SK-N-SH (cell line): ENCODE measurements around the gene PXDC1. TPM values are rescaled to one million over a fixed set of nuclear protein-coding genes. Genes with fewer than 3 reads are reported as not detected.

Experiments used
- CTCF ChIA-PET: fragments of 300-600, 350-600 bp; formaldehyde crosslinking; extraction: SDS; loops from one replicate; lab custom pipeline; 2021; lab: Yijun Ruan, JAX
- POLR2A ChIA-PET: fragments of 350-600 bp; sonication (Branson Sonifier 250); formaldehyde crosslinking; extraction: SDS; loops from one replicate; lab custom pipeline; 2020; ENCODE audit warnings: antibody characterized with exemption, inconsistent platforms; lab: Yijun Ruan, JAX
- DNase-seq: peaks from one replicate; pipeline ENCODE4 v3.0.0; 2012
- H2AFZ ChIP-seq: fragments of 200-600 bp; sonication (generic); 2 replicates; pipeline ENCODE4 v1.8.1; 2016; ENCODE audit warnings: antibody characterized with exemption, mild to moderate bottlenecking, low read depth
- H3F3A ChIP-seq: fragments of 200-600 bp; sonication (generic); replicated peaks from 2 replicates; pipeline ENCODE3; 2016; ENCODE audit warnings: antibody characterized with exemption, mild to moderate bottlenecking; ENCODE audit not compliant: insufficient read depth
- H3K27ac ChIP-seq, 2 experiments: fragments of 200-500 bp in 1 of 2; fragments of 200-600 bp in 1 of 2; sonication (Bioruptor generic) in 1 of 2; sonication (generic), shearing (Covaris generic) in 1 of 2; 2 replicates each; pipeline versions ENCODE4 v1.5.1 to v1.6.1; 2014 to 2016; ENCODE audit warnings: low read depth in 2 of 2, inconsistent platforms in 1 of 2, low read length in 1 of 2, mild to moderate bottlenecking in 1 of 2, mixed read lengths in 1 of 2
- H3K27me3 ChIP-seq: fragments of 200-600 bp; sonication (generic), shearing (Covaris generic); 2 replicates; pipeline ENCODE4 v1.6.1; 2016; ENCODE audit warnings: mixed run types; ENCODE audit not compliant: insufficient read depth
- H3K36me3 ChIP-seq, 2 experiments: fragments of 200-500 bp in 1 of 2; fragments of 200-600 bp in 1 of 2; sonication (Bioruptor generic) in 1 of 2; sonication (generic) in 1 of 2; replicated peaks in 1 of 2; 2 replicates each; pipeline versions ENCODE3 to v1.5.1; 2014 to 2016; ENCODE audit warnings: low read length in 1 of 2, mild to moderate bottlenecking in 1 of 2; ENCODE audit not compliant: insufficient read depth in 2 of 2, control insufficient read depth in 1 of 2
- H3K4me1 ChIP-seq, 2 experiments: fragments of 200-500 bp in 1 of 2; fragments of 200-600 bp in 1 of 2; sonication (Bioruptor generic) in 1 of 2; sonication (generic), shearing (Covaris generic) in 1 of 2; 2 replicates each; pipeline versions ENCODE4 v1.5.1 to v1.6.1; 2014 to 2016; ENCODE audit warnings: low read depth in 1 of 2, low read length in 1 of 2, mixed run types in 1 of 2; ENCODE audit not compliant: insufficient read depth in 2 of 2, control insufficient read depth in 1 of 2
- H3K4me2 ChIP-seq: fragments of 200-600 bp; sonication (generic), shearing (Covaris generic); 2 replicates; pipeline ENCODE4 v1.6.1; 2017; ENCODE audit warnings: mixed run types
- H3K4me3 ChIP-seq, 2 experiments: fragments of 200-500 bp in 1 of 2; fragments of 200-600 bp in 1 of 2; sonication (Bioruptor generic) in 1 of 2; sonication (generic), shearing (Covaris generic) in 1 of 2; 2 replicates each; pipeline versions ENCODE4 v1.5.1 to v1.8.1; 2014 to 2016; ENCODE audit warnings: low read depth in 2 of 2, inconsistent platforms in 1 of 2, low read length in 1 of 2, mild to moderate bottlenecking in 1 of 2, mixed read lengths in 1 of 2, moderate library complexity in 1 of 2
- H3K79me2 ChIP-seq: fragments of 200-600 bp; sonication (generic); 2 replicates; pipeline ENCODE4 v1.8.1; 2017; ENCODE audit warnings: mild to moderate bottlenecking; ENCODE audit not compliant: insufficient read depth
- H3K9ac ChIP-seq: fragments of 200-600 bp; sonication (generic); 2 replicates; pipeline ENCODE4 v1.6.1; 2017; ENCODE audit warnings: mixed run types
- H3K9me2 ChIP-seq: fragments of 200-600 bp; sonication (generic); 2 replicates; pipeline ENCODE4 v1.6.1; 2017; ENCODE audit warnings: mixed run types
- H3K9me3 ChIP-seq: fragments of 200-600 bp; sonication (generic); 2 replicates; pipeline ENCODE4 v1.6.1; 2017; ENCODE audit warnings: mixed run types, mild to moderate bottlenecking, moderate library complexity
- H4K20me1 ChIP-seq: fragments of 200-600 bp; sonication (generic); 2 replicates; pipeline ENCODE4 v1.6.1; 2017; ENCODE audit warnings: mild to moderate bottlenecking, mixed run types; ENCODE audit not compliant: insufficient read depth
- EP300 ChIP-seq, 2 experiments: IDR thresholded peaks; 2 replicates each; pipeline versions ENCODE4 v1.4.0 to v1.6.1; 2012; ENCODE audit warnings: borderline replicate concordance in 1 of 2, low read depth in 1 of 2, low read length in 1 of 2
- FOXJ3 ChIP-seq: sonication (generic); formaldehyde crosslinking; IDR thresholded peaks from 2 replicates; pipeline ENCODE4 v1.5.1; 2020; ENCODE audit warnings: mild to moderate bottlenecking, missing genetic modification reagents
- GATA2 ChIP-seq: sonication (generic); formaldehyde crosslinking; IDR thresholded peaks from 2 replicates; pipeline ENCODE4 v1.5.0; 2020; ENCODE audit warnings: mild to moderate bottlenecking, missing genetic modification reagents
- MAX ChIP-seq: IDR thresholded peaks from 2 replicates; pipeline ENCODE4 v1.4.0; 2012; ENCODE audit warnings: low read depth
- MXI1 ChIP-seq: IDR thresholded peaks from 2 replicates; pipeline ENCODE4 v1.6.1; 2012; ENCODE audit warnings: mild to moderate bottlenecking, low read depth, low read length, improper control_type of control experiment
- PBX3 ChIP-seq: IDR thresholded peaks from 2 replicates; pipeline ENCODE4; 2012
- RCOR1 ChIP-seq: fragments of 150-350 bp; IDR thresholded peaks from 2 replicates; pipeline ENCODE4 v1.6.1; 2017; ENCODE audit warnings: antibody characterized with exemption, low read length
- REST ChIP-seq: IDR thresholded peaks from 2 replicates; pipeline ENCODE4 v1.6.1; 2012; ENCODE audit warnings: mild to moderate bottlenecking, low read depth, low read length, moderate library complexity
- RFX5 ChIP-seq: IDR thresholded peaks from 2 replicates; pipeline ENCODE4 v1.6.1; 2012; ENCODE audit warnings: mild to moderate bottlenecking, improper control_type of control experiment, low read length
- RXRA ChIP-seq: IDR thresholded peaks from 2 replicates; pipeline ENCODE4 v1.4.0; 2012; ENCODE audit warnings: low read depth, mild to moderate bottlenecking, borderline replicate concordance
- SIN3A ChIP-seq: IDR thresholded peaks from 2 replicates; pipeline ENCODE4 v1.6.1; 2012; ENCODE audit warnings: low read depth, mild to moderate bottlenecking, low read length, moderate library complexity, borderline replicate concordance
- SMC3 ChIP-seq: IDR thresholded peaks from 2 replicates; pipeline ENCODE4 v1.6.1; 2012; ENCODE audit warnings: low read depth, low read length, improper control_type of control experiment
- TCF12 ChIP-seq: IDR thresholded peaks from 2 replicates; pipeline ENCODE4 v1.4.0; 2012
- USF1 ChIP-seq: IDR thresholded peaks from 2 replicates; pipeline ENCODE4 v1.4.0; 2012; ENCODE audit warnings: low read depth, borderline replicate concordance
- YY1 ChIP-seq: IDR thresholded peaks from 2 replicates; pipeline ENCODE4 v1.4.0; 2012; ENCODE audit warnings: low read depth, mild to moderate bottlenecking
- ZBTB33 ChIP-seq: IDR thresholded peaks from 2 replicates; pipeline ENCODE4 v1.4.0; 2012; ENCODE audit warnings: low read depth, borderline replicate concordance
- whole genome bisulfite sequencing: methylation state at CpG from one replicate; pipeline ENCODE4 v1.1.6; 2017; ENCODE audit warnings: low lambda C conversion rate; 5-methylcytosine and 5-hydroxymethylcytosine counted together
- polyA plus RNA-seq, 3 experiments: library from polyadenylated mRNA; depleted of rRNA; stranded (reverse); fragments of >200 nt; gene quantifications; 2 replicates each; pipeline ENCODE4 v1.2.3, GENCODE V29; 2012

The PXDC1 gene
- polyA plus RNA-seq, 1 of the 3 experiments (the other 2 are of a cell fraction), result 14.1 TPM

- no peaks in the 10 kb centered on the region for H3K79me2 ChIP-seq
- no peaks in the 10 kb centered on the region for H3K36me3 ChIP-seq
- H3F3A ChIP-seq, result peaks cover 3% of the 10 kb centered on the region
- no peak overlapping the region for H3K4me2 ChIP-seq
- no peak for TF ChIP-seq PBX3
- no peak for TF ChIP-seq RCOR1
- TF ChIP-seq RXRA, result no peak
- WGBS, result 73% methylated on average over 8 of the region's 8 CpGs
- H3K27ac ChIP-seq, result no peak overlapping the region
- DNase-seq, result no peak
- no peaks in the 10 kb centered on the region for H3K9me2 ChIP-seq
- H2AFZ ChIP-seq, result no peak overlapping the region
- ChIA-PET CTCF (interaction anchor here (0.6 to 1.3 kb wide), 3 partner anchors 57 to 218 kb away, joined by 3 to 5 read pairs (median 3); no protein-coding TSS in a partner anchor), POLR2A (no interaction called here)
- H3K4me3 ChIP-seq, result no peak overlapping the region
- no peak overlapping the region for H3K9ac ChIP-seq
- H4K20me1 ChIP-seq, result no peaks in the 10 kb centered on the region
- H3K9me3 ChIP-seq, result no peaks in the 10 kb centered on the region
- no peaks in the 10 kb centered on the region for H3K4me1 ChIP-seq
- no peaks in the 10 kb centered on the region for H3K27me3 ChIP-seq
Observed at GRCh38 chr6:3791526-3792203, 40.2 kb upstream of the PXDC1 start.

GRCh38 chr6:3789896-3790558 is 38.5 kb upstream of the PXDC1 start:
- CTCF ChIA-PET, result no interaction called here
- H3K9me3 ChIP-seq, result no peaks in the 10 kb centered on the region
- no peaks in the 10 kb centered on the region for H3K79me2 ChIP-seq
- no peaks in the 10 kb centered on the region for H3K9me2 ChIP-seq
- no peak for DNase-seq
- no peak overlapping the region for H2AFZ ChIP-seq
- H3K36me3 ChIP-seq, result no peaks in the 10 kb centered on the region
- H3F3A ChIP-seq, result peaks cover 3% of the 10 kb centered on the region
- whole genome bisulfite sequencing, result 92% methylated on average over 12 of the region's 12 CpGs
- no peak overlapping the region for H3K4me2 ChIP-seq
- H3K4me3 ChIP-seq, result no peak overlapping the region
- no peaks in the 10 kb centered on the region for H3K4me1 ChIP-seq
- no peak overlapping the region for H3K27ac ChIP-seq
- H3K27me3 ChIP-seq, result no peaks in the 10 kb centered on the region
- POLR2A ChIA-PET, result interaction anchor here (0.9 kb wide), 1 partner anchor 9 kb away, joined by 3 read pairs; no protein-coding TSS in a partner anchor
- H3K9ac ChIP-seq, result no peak overlapping the region
- H4K20me1 ChIP-seq, result no peaks in the 10 kb centered on the region
- TF ChIP-seq REST (no peak), RXRA (no peak), ZBTB33 (no peak), USF1 (no peak), TCF12 (no peak), SIN3A (no peak), RFX5 (no peak), YY1 (no peak), SMC3 (no peak), MAX (no peak), MXI1 (no peak), FOXJ3 (CRISPR knock-in tag) (no peak), PBX3 (no peak), EP300 (IDR thresholded peaks at IDR 0.05; ENCODE audit: borderline replicate concordance in 1 of 2, low read depth in 1 of 2, low read length in 1 of 2) (no peak), GATA2 (CRISPR knock-in tag) (no peak)
